Progenitor cell of endocrine pancreas (in vitro differentiated cells): ENCODE measurements around the gene UBE2R2. TPM values are rescaled to one million over a fixed set of nuclear protein-coding genes. Genes with fewer than 3 reads are reported as not detected.

Source experiments
- DNase-seq: peaks from one replicate; pipeline ENCODE4 v3.0.0; 2021; ENCODE audit warnings: low spot score; ENCODE audit not compliant: unreplicated experiment
- H3K27ac Mint-ChIP-seq: 2 replicates; pipeline ENCODE4 v1.8.0; 2021; ENCODE audit warnings: mild to moderate bottlenecking, moderate library complexity, mixed read lengths
- H3K27me3 Mint-ChIP-seq: 2 replicates; pipeline ENCODE4 v1.8.0; 2021; ENCODE audit warnings: mixed read lengths
- H3K36me3 Mint-ChIP-seq: 2 replicates; pipeline ENCODE4 v1.8.0; 2022; ENCODE audit warnings: mixed read lengths; ENCODE audit not compliant: insufficient read depth
- H3K4me1 Mint-ChIP-seq: 2 replicates; pipeline ENCODE4 v1.8.0; 2021; ENCODE audit warnings: low read depth, mixed read lengths
- H3K4me3 Mint-ChIP-seq: 2 replicates; pipeline ENCODE4 v1.8.0; 2021; ENCODE audit warnings: low read depth, mild to moderate bottlenecking, moderate library complexity, mixed read lengths
- H3K9me3 Mint-ChIP-seq: 2 replicates; pipeline ENCODE4 v1.8.0; 2021; ENCODE audit warnings: low read depth, mixed read lengths
- CTCF ChIP-seq: fragments of 200-600 bp; sonication (generic); IDR thresholded peaks from one replicate; pipeline ENCODE4 v1.5.0; 2021; ENCODE audit warnings: antibody characterized with exemption, mild to moderate bottlenecking; ENCODE audit not compliant: unreplicated experiment
- total RNA-seq: library from RNA; stranded (reverse); gene quantifications from 2 replicates; pipeline ENCODE4 v1.2.1, GENCODE V29; 2021

Gene UBE2R2
- total RNA-seq, 1 donor from 2014 or later = 72.8 TPM

- H3K4me1 Mint-ChIP-seq = peaks cover 3% of the 10 kb centered on the region
- DNase-seq = no peak
- H3K9me3 Mint-ChIP-seq = peaks cover 2% of the 10 kb centered on the region
- H3K27ac Mint-ChIP-seq = no peak overlapping the region
- no peaks in the 10 kb centered on the region for H3K27me3 Mint-ChIP-seq
- peaks cover 18% of the 10 kb centered on the region for H3K36me3 Mint-ChIP-seq
- H3K4me3 Mint-ChIP-seq = no peak overlapping the region
- no peak for TF ChIP-seq CTCF
Measured at GRCh38 chr9:33908749-33909148, 91.8 kb downstream of the UBE2R2 start.

GRCh38 chr9:33913541-33913940 is 96.6 kb downstream of the UBE2R2 start:
- peaks cover 26% of the 10 kb centered on the region for H3K36me3 Mint-ChIP-seq
- H3K9me3 Mint-ChIP-seq = no peaks in the 10 kb centered on the region
- DNase-seq = no peak
- no peak overlapping the region for H3K27ac Mint-ChIP-seq
- H3K27me3 Mint-ChIP-seq = no peaks in the 10 kb centered on the region
- H3K4me1 Mint-ChIP-seq = peaks cover 9% of the 10 kb centered on the region
- TF ChIP-seq CTCF = no peak
- no peak overlapping the region for H3K4me3 Mint-ChIP-seq

- no peaks in the 10 kb centered on the region for H3K27me3 Mint-ChIP-seq
- peak overlapping the region; percentile 77 for H3K27ac Mint-ChIP-seq
- TF ChIP-seq CTCF = no peak
- H3K36me3 Mint-ChIP-seq = peaks cover 36% of the 10 kb centered on the region
- no peak for DNase-seq
- no peaks in the 10 kb centered on the region for H3K9me3 Mint-ChIP-seq
- peaks cover 11% of the 10 kb centered on the region for H3K4me1 Mint-ChIP-seq
- no peak overlapping the region for H3K4me3 Mint-ChIP-seq
Measured at GRCh38 chr9:33914887-33915628, 98.1 kb downstream of the UBE2R2 start.

- Mint-ChIP-seq H3K9me3 (no peaks in the 10 kb centered on the region), H3K27me3 (no peaks in the 10 kb centered on the region), H3K36me3 (peaks cover 37% of the 10 kb centered on the region), H3K4me1 (peaks cover 11% of the 10 kb centered on the region), H3K4me3 (no peak overlapping the region), H3K27ac (peak overlapping the region; percentile 2)
- DNase-seq = no peak
- no peak for TF ChIP-seq CTCF
Measured at GRCh38 chr9:33917036-33917435, 100.1 kb downstream of the UBE2R2 start.

- Mint-ChIP-seq H3K4me3 (no peak overlapping the region), H3K36me3 (peaks cover 35% of the 10 kb centered on the region), H3K9me3 (no peaks in the 10 kb centered on the region), H3K27ac (peak overlapping the region; percentile 92), H3K4me1 (peaks cover 11% of the 10 kb centered on the region), H3K27me3 (no peaks in the 10 kb centered on the region)
- no peak for DNase-seq
- no peak for TF ChIP-seq CTCF
Measured at GRCh38 chr9:33919276-33919897, 102.4 kb downstream of the UBE2R2 start.
